Osteoblast (primary cell): ENCODE results near the gene GMEB1. TPM values are rescaled to one million over a fixed set of nuclear protein-coding genes. Genes with fewer than 3 reads are reported as not detected.
A peak's percentile ranks its signal among the peaks of the same experiment; 100 is the strongest.

Source experiments
- DNase-seq: peaks from one replicate; pipeline ENCODE4 v3.0.0; 2011; ENCODE audit warnings: low spot score, mixed read lengths; ENCODE audit not compliant: insufficient read length; ENCODE audit errors: missing footprints
- H2AFZ ChIP-seq: 2 replicates; pipeline ENCODE4 v1.6.0; 2011; ENCODE audit warnings: mild to moderate bottlenecking, low read length
- H3K27ac ChIP-seq: 2 replicates; pipeline ENCODE4 v1.5.1; 2011; ENCODE audit warnings: mild to moderate bottlenecking, low read depth, low read length, moderate library complexity
- H3K27me3 ChIP-seq: 2 replicates; pipeline ENCODE4 v1.6.0; 2012; ENCODE audit warnings: mild to moderate bottlenecking, control low read depth, inconsistent platforms, low read length, moderate library complexity; ENCODE audit not compliant: insufficient read depth
- H3K36me3 ChIP-seq: 2 replicates; pipeline ENCODE4 v1.5.1; 2011; ENCODE audit warnings: mild to moderate bottlenecking, low read length, control low read depth, moderate library complexity; ENCODE audit not compliant: insufficient read depth
- H3K4me1 ChIP-seq: 2 replicates; pipeline ENCODE4 v1.5.1; 2011; ENCODE audit warnings: mild to moderate bottlenecking, low read length, control low read depth, moderate library complexity; ENCODE audit not compliant: insufficient read depth
- H3K4me2 ChIP-seq: 2 replicates; pipeline ENCODE4 v1.6.0; 2011; ENCODE audit warnings: mild to moderate bottlenecking, low read length; ENCODE audit not compliant: insufficient read depth
- H3K4me3 ChIP-seq: fragments of 200-600 bp; sonication (generic); 3 replicates; pipeline ENCODE4 v1.5.1; 2012; ENCODE audit warnings: mild to moderate bottlenecking, low read length, inconsistent platforms; ENCODE audit not compliant: insufficient read depth
- H3K79me2 ChIP-seq: 2 replicates; pipeline ENCODE4 v1.6.0; 2012; ENCODE audit warnings: mild to moderate bottlenecking, low read length, control low read depth, inconsistent platforms; ENCODE audit not compliant: insufficient read depth
- H3K9me3 ChIP-seq: 2 replicates; pipeline ENCODE4 v1.5.1; 2011; ENCODE audit warnings: low read depth, low read length, control low read depth
- H4K20me1 ChIP-seq: 2 replicates; pipeline ENCODE4 v1.6.0; 2012; ENCODE audit warnings: mild to moderate bottlenecking, low read length, control low read depth; ENCODE audit not compliant: insufficient read depth
- total RNA-seq: library from RNA; depleted of rRNA; stranded (reverse); fragments of >200 nt; gene quantifications from 2 replicates; pipeline ENCODE4 v1.2.3, GENCODE V29; 2012
- TF ChIP-seq, protein P1 (sequence below): IDR thresholded peaks from 2 replicates; pipeline ENCODE4 v1.5.1; 2011; ENCODE audit warnings: mild to moderate bottlenecking, low read depth, low read length, moderate library complexity; ENCODE audit errors: extremely low read depth

GMEB1 gene
- total RNA-seq, 1 donor = 11.9 TPM

DNA sequence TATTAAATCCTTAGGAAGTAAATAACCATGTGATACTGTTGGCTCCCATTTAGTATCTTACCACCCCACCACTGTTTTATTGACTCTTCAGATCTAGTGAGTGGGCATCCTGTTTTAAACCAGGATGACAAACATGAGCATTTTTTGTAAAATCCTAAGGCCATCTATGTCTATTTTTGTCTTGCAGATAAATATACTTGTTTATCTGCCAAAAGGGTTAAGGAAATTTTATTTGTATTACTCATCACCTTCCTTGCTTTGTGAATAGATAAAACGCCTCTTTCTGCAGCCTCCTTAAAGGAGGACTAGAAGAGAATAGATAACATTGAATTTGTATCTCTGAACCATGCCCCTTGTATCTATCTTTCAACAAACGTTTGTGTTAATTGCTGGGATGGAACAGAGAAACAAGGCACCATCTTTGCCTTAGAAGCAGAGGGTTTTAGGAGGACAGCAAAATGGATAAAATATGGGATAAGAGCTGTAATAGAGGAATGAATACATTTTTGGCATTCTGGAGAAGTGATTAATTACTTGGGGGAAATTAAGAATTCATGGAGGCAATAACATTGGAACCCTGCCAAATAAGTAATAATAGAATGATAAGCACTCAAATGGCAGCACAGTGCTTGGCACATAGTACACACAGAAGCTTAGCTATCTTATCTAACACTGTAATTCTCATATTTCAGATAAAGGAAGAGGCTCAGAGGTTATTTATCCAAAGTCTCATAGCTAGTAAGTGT, 82.9 kb downstream of the GMEB1 start:
- peaks cover 81% of the 10 kb centered on the region for H4K20me1 ChIP-seq

DNA sequence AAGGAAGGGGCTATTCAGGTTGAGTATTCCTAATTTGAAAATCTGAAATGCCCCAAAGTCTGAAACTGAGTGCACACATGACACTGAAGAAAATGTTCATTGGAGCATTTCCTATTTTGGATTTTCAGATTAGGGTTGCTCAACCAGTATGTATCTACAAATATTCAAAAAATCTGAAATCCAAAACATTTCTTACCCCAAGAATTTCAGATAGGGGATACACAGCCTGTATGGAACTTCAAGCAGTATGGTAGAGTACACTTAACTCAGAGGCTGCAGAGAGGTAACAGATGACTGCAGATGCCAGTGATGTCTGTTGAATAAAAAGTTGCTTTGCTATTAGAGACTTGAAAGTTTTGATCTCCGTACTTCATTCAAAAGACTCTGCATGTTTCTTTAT, 87.1 kb downstream of the GMEB1 start:
- Histone ChIP-seq H3K9me3 (no peaks in the 10 kb centered on the region), H4K20me1 (peaks cover 86% of the 10 kb centered on the region)

More for the DNA sequence above, 82.9 kb downstream of the GMEB1 start:
- peaks cover 32% of the 10 kb centered on the region for H3K4me1 ChIP-seq
- no peak overlapping the region for H2AFZ ChIP-seq
- peak overlapping the region; percentile 50 for H3K4me2 ChIP-seq
- peaks cover 100% of the 10 kb centered on the region for H3K79me2 ChIP-seq
- H3K4me3 ChIP-seq = no peak overlapping the region
- peaks cover 7% of the 10 kb centered on the region for H3K36me3 ChIP-seq
- no peaks in the 10 kb centered on the region for H3K9me3 ChIP-seq
- TF ChIP-seq, protein P1, sequence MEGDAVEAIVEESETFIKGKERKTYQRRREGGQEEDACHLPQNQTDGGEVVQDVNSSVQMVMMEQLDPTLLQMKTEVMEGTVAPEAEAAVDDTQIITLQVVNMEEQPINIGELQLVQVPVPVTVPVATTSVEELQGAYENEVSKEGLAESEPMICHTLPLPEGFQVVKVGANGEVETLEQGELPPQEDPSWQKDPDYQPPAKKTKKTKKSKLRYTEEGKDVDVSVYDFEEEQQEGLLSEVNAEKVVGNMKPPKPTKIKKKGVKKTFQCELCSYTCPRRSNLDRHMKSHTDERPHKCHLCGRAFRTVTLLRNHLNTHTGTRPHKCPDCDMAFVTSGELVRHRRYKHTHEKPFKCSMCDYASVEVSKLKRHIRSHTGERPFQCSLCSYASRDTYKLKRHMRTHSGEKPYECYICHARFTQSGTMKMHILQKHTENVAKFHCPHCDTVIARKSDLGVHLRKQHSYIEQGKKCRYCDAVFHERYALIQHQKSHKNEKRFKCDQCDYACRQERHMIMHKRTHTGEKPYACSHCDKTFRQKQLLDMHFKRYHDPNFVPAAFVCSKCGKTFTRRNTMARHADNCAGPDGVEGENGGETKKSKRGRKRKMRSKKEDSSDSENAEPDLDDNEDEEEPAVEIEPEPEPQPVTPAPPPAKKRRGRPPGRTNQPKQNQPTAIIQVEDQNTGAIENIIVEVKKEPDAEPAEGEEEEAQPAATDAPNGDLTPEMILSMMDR = no peak
- DNase-seq = peak; percentile 77
- no peaks in the 10 kb centered on the region for H3K27me3 ChIP-seq
- H3K27ac ChIP-seq = peak overlapping the region; percentile 43

DNA sequence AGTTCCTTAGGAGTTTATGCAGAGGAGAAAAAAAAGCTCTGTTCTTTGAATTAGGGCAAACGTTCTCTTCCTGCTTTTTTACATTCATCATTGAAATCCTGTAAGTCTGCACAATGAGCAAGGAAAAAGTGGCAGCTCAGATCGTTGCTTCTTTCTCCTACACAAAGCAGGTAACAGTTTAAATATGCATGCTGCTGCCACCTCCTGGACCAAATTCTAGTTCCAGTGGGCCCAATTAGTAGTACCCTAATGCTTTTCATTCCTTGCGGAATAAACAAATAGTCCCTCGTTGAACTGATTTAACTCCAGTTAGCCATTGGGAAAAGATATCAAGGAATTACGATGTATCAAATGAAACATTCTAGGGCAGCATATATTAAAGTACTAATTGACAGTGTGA, 88.3 kb downstream of the GMEB1 start:
- H2AFZ ChIP-seq = no peak overlapping the region
- H3K4me2 ChIP-seq = no peak overlapping the region
- peaks cover 84% of the 10 kb centered on the region for H4K20me1 ChIP-seq
- no peak overlapping the region for H3K4me3 ChIP-seq
- no peaks in the 10 kb centered on the region for H3K9me3 ChIP-seq
- H3K79me2 ChIP-seq = peaks cover 100% of the 10 kb centered on the region
- no peaks in the 10 kb centered on the region for H3K27me3 ChIP-seq
- TF ChIP-seq, protein P1 = peak; percentile 22
- H3K27ac ChIP-seq = no peak overlapping the region
- H3K4me1 ChIP-seq = peaks cover 15% of the 10 kb centered on the region
- no peak for DNase-seq
- H3K36me3 ChIP-seq = peaks cover 38% of the 10 kb centered on the region

More for the DNA sequence above, 87.1 kb downstream of the GMEB1 start:
- Histone ChIP-seq H3K4me3 (no peak overlapping the region), H3K79me2 (peaks cover 100% of the 10 kb centered on the region), H3K4me1 (peaks cover 26% of the 10 kb centered on the region), H3K27ac (no peak overlapping the region), H2AFZ (no peak overlapping the region), H3K36me3 (peaks cover 31% of the 10 kb centered on the region), H3K4me2 (peak overlapping the region; percentile 16), H3K27me3 (no peaks in the 10 kb centered on the region)
- TF ChIP-seq, protein P1 = no peak
- DNase-seq = no peak

DNA sequence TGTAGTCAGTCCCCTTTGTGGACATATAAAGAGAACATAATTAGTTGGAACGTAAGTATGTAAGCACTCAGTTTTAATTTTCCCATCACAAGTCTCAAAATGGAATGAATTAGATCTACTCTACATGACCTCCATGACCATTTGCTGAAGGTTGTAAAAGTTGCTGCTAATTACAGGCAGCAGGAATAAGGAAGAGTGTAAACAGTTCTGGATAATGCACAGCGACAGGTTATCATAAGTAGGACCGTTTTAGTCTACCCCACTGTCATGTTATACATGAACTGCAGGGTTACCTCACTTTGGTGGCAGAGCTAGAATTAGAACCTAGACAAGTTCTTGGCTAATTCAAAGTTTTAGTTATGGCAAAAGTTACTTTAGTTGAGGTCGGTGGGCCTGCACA, 89.8 kb downstream of the GMEB1 start:
- TF ChIP-seq, protein P1 = no peak
- Histone ChIP-seq H3K4me2 (no peak overlapping the region), H3K79me2 (peaks cover 99% of the 10 kb centered on the region), H3K27me3 (no peaks in the 10 kb centered on the region), H4K20me1 (peaks cover 68% of the 10 kb centered on the region), H3K36me3 (peaks cover 36% of the 10 kb centered on the region), H3K4me1 (peaks cover 14% of the 10 kb centered on the region), H3K9me3 (no peaks in the 10 kb centered on the region), H2AFZ (no peak overlapping the region), H3K27ac (no peak overlapping the region), H3K4me3 (no peak overlapping the region)
- DNase-seq = no peak
